Hematopoietic multipotent progenitor cell (in vitro differentiated cells): ENCODE measurements around the gene PSMD4. TPM values are rescaled to one million over a fixed set of nuclear protein-coding genes. Genes with fewer than 3 reads are reported as not detected.

Experiments
- DNase-seq, 3 donors: peaks; one replicate each; pipeline ENCODE4 v3.0.0-alpha.2; 2011 to 2015; ENCODE audit warnings: low read depth in 2 of 3, low spot score in 2 of 3
- small RNA-seq: library from RNA; depleted of rRNA; stranded (forward); fragments of <200 nt; gene quantifications from one replicate; pipeline ENCODE3, GENCODE V24; 2012
- total RNA-seq: library from RNA; depleted of rRNA; stranded (reverse); fragments of >200 nt; gene quantifications from one replicate; pipeline ENCODE4 v1.2.3, GENCODE V29; 2012

Gene PSMD4
- total RNA-seq, 1 donor = 194 TPM

GRCh38 chr1:151293093-151293492, 38.6 kb downstream of the PSMD4 start:
- no peak for DNase-seq

GRCh38 chr1:151294742-151295462, 40.4 kb downstream of the PSMD4 start:
- DNase-seq = no peak

- no peak for DNase-seq
Observed at GRCh38 chr1:151309811-151310323, 55.3 kb downstream of the PSMD4 start.

GRCh38 chr1:151311011-151311410, 56.5 kb downstream of the PSMD4 start:
- DNase-seq = no peak

GRCh38 chr1:151311589-151312331, 57.2 kb downstream of the PSMD4 start:
- no peak for DNase-seq

- no peak for DNase-seq
Observed at GRCh38 chr1:151312411-151312810, 57.9 kb downstream of the PSMD4 start.

- DNase-seq = no peak
Observed at GRCh38 chr1:151312826-151313225, 58.3 kb downstream of the PSMD4 start.

- DNase-seq = no peak
Observed at GRCh38 chr1:151313501-151313900, 59.0 kb downstream of the PSMD4 start.

- DNase-seq = no peak
Observed at GRCh38 chr1:151314137-151314875, 59.8 kb downstream of the PSMD4 start.

GRCh38 chr1:151315565-151316235, 61.2 kb downstream of the PSMD4 start:
- no peak for DNase-seq

Small RNAs within 50 kb of the gene (small RNA-seq; reads per million reads assigned to genes)
- gene RN7SL444P = not detected

Other genes starting within 250 kb of the PSMD4 start
- 41.7 TPM for gene MINDY1, start 247.8 kb upstream of the PSMD4 start, total RNA-seq
- 22.6 TPM for gene PRUNE1, start 246.3 kb upstream of the PSMD4 start, total RNA-seq
- gene BNIPL, start 218.1 kb upstream of the PSMD4 start, total RNA-seq = under 0.01 TPM
- 5.1 TPM for gene C1orf56, start 207.0 kb upstream of the PSMD4 start, total RNA-seq
- 75.4 TPM for gene CDC42SE1, start 195.1 kb upstream of the PSMD4 start, total RNA-seq
- 1.9 TPM for gene MLLT11, start 194.3 kb upstream of the PSMD4 start, total RNA-seq
- gene GABPB2, start 184.0 kb upstream of the PSMD4 start, total RNA-seq = 5.7 TPM
- 10.2 TPM for gene SEMA6C, start 108.1 kb upstream of the PSMD4 start, total RNA-seq
- 74.1 TPM for gene TNFAIP8L2, start 98.1 kb upstream of the PSMD4 start, total RNA-seq
- gene LYSMD1, start 88.8 kb upstream of the PSMD4 start, total RNA-seq = 2.4 TPM
- 21.5 TPM for gene SCNM1, start 88.6 kb upstream of the PSMD4 start, total RNA-seq
- under 0.01 TPM for gene TMOD4, start 78.8 kb upstream of the PSMD4 start, total RNA-seq
- 43.4 TPM for gene VPS72, start 64.5 kb upstream of the PSMD4 start, total RNA-seq
- gene PIP5K1A, start 56.2 kb upstream of the PSMD4 start, total RNA-seq = 28.5 TPM
- gene ZNF687, start 27.6 kb downstream of the PSMD4 start, total RNA-seq = 45.5 TPM
- 70.0 TPM for gene PI4KB, start 72.7 kb downstream of the PSMD4 start, total RNA-seq
- 89.7 TPM for gene RFX5, start 92.5 kb downstream of the PSMD4 start, total RNA-seq
- 3.0 TPM for gene SELENBP1, start 118.0 kb downstream of the PSMD4 start, total RNA-seq
- 461 TPM for gene PSMB4, start 144.8 kb downstream of the PSMD4 start, total RNA-seq
- gene POGZ, start 204.8 kb downstream of the PSMD4 start, total RNA-seq = 53.3 TPM